ENCODE results near the gene ITIH1. TPM values are rescaled to one million over a fixed set of nuclear protein-coding genes. Genes with fewer than 3 reads are reported as not detected.
"Not testable (repeated sequence)": the region's sequence is repeated elsewhere in the genome, so short reads cannot be mapped to it uniquely, and the experiment has no call there.

ITIH1 gene
- 1,000 to 10,000 TPM in 4 of 6 experiments, 100 to 1,000 TPM in 2; 376 to 1,846 (median 1,201) TPM for total RNA-seq
- long read RNA-seq, transcript ITIH1-210 (3 exons, 680 nt) = major isoform, 11 of 35 reads
- long read RNA-seq, transcript ITIH1-202 (6 exons, 1,122 nt) = minor isoform, 9 of 35 reads
- long read RNA-seq, partial matches to known transcripts = 13 of 35 reads
- long read RNA-seq, other reads (novel, unspliced or antisense) = 2 of 35 reads

DNA sequence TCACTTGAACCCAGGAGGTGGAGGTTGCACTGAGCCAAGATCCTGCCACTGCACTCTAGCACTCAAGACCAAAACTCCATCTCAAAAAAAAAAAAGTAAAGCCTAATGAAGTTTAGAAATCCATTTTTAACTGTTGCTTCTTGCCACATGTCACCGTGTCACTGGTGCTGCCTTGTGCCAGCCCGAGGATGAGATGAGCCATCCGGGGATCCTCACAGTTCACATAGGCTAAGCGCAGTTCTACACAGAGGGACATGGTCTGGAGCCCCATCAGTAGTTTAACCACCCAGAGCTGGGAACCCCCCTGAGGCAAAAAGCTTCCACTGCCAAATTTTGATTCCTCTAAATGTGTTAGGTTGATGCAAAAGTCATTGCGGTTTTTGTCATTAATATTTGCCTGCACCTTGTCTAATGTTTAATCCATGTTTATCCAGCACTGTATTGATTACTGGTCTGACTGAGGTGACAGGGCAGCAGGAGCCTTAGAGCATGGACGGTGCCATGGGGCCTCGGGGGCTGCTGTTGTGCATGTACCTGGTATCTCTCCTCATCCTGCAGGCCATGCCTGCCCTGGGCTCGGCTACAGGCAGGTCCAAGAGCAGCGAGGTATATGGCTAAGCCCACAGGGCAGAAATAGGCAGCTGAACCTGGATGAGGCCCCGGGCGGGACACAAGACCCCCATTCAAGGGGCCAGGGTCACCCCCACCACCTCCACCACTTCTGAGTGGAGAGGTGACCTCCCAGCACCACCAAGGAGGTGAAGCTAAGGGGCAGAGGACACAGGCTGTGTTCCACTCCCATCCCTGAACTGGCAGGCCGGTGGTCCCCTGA is at the start of gene ITIH1:
ITIH1 (plus strand) TSS at position 473 of the 832 bp plus-strand sequence; CDS start at position 490, 17 bp downstream.
- Histone ChIP-seq H3K27me3 (no peaks in the 10 kb centered on the region), H3K27ac (peak within 1 kb of the TSS; percentile 70 to 95 (median 86)), H3K9me3 (no peaks in the 10 kb centered on the region), H3K4me1 (peaks cover 0 to 76% (median 30%) of the 10 kb centered on the region in 4 donors), H3K4me3 (peak within 1 kb of the TSS; percentile 55 to 73 (median 56)), H3K36me3 (peaks cover 0 to 17% (median 5%) of the 10 kb centered on the region in 4 donors)
- WGBS (ENCODE audit: insufficient coverage, low coverage, low lambda C conversion rate, missing lambda C conversion rate) = 39% methylated on average over 5 of the region's 12 CpGs
- peak; percentile 60 to 74 (median 71) for DNase-seq
- TF ChIP-seq CTCF (IDR thresholded peaks at IDR 0.05) (no peak), POLR2A (IDR thresholded peaks at IDR 0.05) (peak; percentile 57)
- intact Hi-C loops (cut with DNase I) = no loop called here
- peak; percentile 45 to 64 (median 60) for ATAC-seq

DNA sequence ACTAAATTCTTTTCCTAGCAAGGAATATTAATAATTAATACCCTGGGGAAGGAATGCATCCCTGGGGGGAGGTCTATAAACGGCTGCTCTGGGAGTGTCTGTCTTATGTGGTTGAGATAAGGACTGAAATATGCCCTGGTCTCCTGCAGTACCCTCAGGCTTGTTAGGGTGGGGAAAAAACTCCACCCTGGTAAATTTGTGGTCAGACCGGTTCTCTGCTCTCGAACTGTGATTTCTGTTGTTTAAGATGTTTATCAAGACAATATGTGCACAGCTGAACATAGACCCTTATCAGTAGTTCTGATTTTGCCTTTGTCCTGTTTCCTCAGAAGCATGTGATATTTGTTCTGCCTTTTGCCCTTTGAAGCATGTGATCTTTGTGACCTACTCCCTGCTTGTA is 48.6 kb upstream of the ITIH1 start:
- intact Hi-C loops (cut with DNase I); H3K9me3 ChIP-seq; H3K27ac ChIP-seq; ATAC-seq; H3K27me3 ChIP-seq; H3K4me3 ChIP-seq; DNase-seq: not testable (repeated sequence)
- Histone ChIP-seq H3K4me1 (peaks cover 0 to 10% (median 4%) of the 10 kb centered on the region in 4 donors), H3K36me3 (peaks cover 0 to 15% (median 10%) of the 10 kb centered on the region in 4 donors)
- 61% methylated on average over 3 of the region's 3 CpGs for WGBS (ENCODE audit: insufficient coverage, low coverage, low lambda C conversion rate, missing lambda C conversion rate)

GRCh38 chr3:52730681-52731080 is 46.7 kb upstream of the ITIH1 start:
- H3K4me3 ChIP-seq = no peak overlapping the region
- ATAC-seq (no peak), DNase-seq (no peak)
- H3K9me3 ChIP-seq = no peaks in the 10 kb centered on the region
- intact Hi-C loops (cut with DNase I) = no loop called here
- no peaks in the 10 kb centered on the region for H3K27me3 ChIP-seq
- H3K36me3 ChIP-seq = peaks cover 0 to 33% (median 17%) of the 10 kb centered on the region in 4 donors
- H3K4me1 ChIP-seq = no peaks in the 10 kb centered on the region
- H3K27ac ChIP-seq = no peak overlapping the region
- TF ChIP-seq CTCF (IDR thresholded peaks at IDR 0.05) = no peak

GRCh38 chr3:52731590-52731989 is 45.8 kb upstream of the ITIH1 start:
- no peak overlapping the region for H3K27ac ChIP-seq
- no peak for ATAC-seq

More at GRCh38 chr3:52731590-52731989, 45.8 kb upstream of the ITIH1 start:
- no peaks in the 10 kb centered on the region for H3K4me1 ChIP-seq
- no peaks in the 10 kb centered on the region for H3K9me3 ChIP-seq
- 60% methylated on average over 6 of the region's 14 CpGs for WGBS (ENCODE audit: insufficient coverage, low coverage, low lambda C conversion rate, missing lambda C conversion rate)
- no peak for TF ChIP-seq POLR2A (IDR thresholded peaks at IDR 0.05)
- no peak for TF ChIP-seq CTCF (IDR thresholded peaks at IDR 0.05)
- no peak for DNase-seq
- intact Hi-C loops (cut with DNase I) = no loop called here
- H3K36me3 ChIP-seq = peaks cover 0 to 35% (median 17%) of the 10 kb centered on the region in 4 donors
- no peak overlapping the region for H3K4me3 ChIP-seq
- H3K27me3 ChIP-seq = no peaks in the 10 kb centered on the region

Measured in right lobe of liver (tissue), 6 donors.